Neural cell (in vitro differentiated cells): ENCODE results near the gene ATP8B1.

Experiments
- EP300 ChIP-seq: fragments of 450-650 bp; conservative IDR thresholded peaks from 2 replicates; pipeline ENCODE4 v1.6.1; 2014; ENCODE audit warnings: antibody characterized with exemption, mild to moderate bottlenecking, moderate library complexity; ENCODE audit not compliant: poor library complexity, severe bottlenecking
- POLR2AphosphoS5 ChIP-seq: IDR thresholded peaks from 2 replicates; pipeline ENCODE4 v1.6.1; 2012
- TF ChIP-seq, protein P1 (sequence below): fragments of 450-650 bp; IDR thresholded peaks from 2 replicates; pipeline ENCODE4 v1.5.1; 2014; ENCODE audit warnings: antibody characterized with exemption, mild to moderate bottlenecking, moderate library complexity; ENCODE audit not compliant: poor library complexity, severe bottlenecking
- TF ChIP-seq, protein P2 (sequence below): IDR thresholded peaks from 2 replicates; pipeline ENCODE4 v1.6.1; 2012; ENCODE audit warnings: borderline replicate concordance

DNA sequence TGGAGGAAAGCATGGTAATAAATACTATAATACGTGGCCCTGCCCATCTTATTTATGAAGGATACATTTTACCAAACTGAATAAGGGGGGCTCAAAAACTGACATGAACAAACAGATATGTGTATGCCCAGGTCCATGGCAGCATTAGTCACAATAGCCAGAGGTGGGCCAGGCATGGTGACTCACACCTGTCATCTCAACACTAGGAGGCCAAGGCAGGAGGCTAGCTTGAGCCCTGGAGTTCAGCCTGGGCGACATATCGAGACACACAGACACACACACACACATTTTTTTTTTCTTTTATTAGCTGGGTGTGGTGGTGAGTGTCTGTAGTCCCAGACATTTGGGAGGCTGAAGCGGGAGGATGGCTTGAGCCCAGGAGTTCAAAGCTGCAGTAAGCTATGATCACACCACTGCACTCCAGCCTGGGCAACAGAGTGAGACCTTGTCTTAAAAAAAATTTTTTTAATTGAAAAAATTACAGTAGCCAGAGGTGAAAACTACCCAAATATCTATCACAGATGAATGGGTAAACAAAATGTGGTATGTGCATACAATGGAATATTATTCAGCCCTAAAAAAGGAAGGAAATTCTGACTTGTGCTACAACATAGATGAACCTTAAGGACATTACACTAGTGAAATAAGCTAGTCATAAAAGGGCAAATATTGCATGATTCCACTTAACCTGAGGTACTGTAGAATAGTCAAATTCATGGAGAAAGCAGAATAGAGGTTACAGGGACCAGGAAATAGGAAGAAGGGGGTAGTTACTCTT is 8.0 kb downstream of the ATP8B1 start:
- TF ChIP-seq POLR2AphosphoS5 (no peak), EP300 (no peak)
- TF ChIP-seq, protein P1, sequence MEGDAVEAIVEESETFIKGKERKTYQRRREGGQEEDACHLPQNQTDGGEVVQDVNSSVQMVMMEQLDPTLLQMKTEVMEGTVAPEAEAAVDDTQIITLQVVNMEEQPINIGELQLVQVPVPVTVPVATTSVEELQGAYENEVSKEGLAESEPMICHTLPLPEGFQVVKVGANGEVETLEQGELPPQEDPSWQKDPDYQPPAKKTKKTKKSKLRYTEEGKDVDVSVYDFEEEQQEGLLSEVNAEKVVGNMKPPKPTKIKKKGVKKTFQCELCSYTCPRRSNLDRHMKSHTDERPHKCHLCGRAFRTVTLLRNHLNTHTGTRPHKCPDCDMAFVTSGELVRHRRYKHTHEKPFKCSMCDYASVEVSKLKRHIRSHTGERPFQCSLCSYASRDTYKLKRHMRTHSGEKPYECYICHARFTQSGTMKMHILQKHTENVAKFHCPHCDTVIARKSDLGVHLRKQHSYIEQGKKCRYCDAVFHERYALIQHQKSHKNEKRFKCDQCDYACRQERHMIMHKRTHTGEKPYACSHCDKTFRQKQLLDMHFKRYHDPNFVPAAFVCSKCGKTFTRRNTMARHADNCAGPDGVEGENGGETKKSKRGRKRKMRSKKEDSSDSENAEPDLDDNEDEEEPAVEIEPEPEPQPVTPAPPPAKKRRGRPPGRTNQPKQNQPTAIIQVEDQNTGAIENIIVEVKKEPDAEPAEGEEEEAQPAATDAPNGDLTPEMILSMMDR, result no peak
- TF ChIP-seq, protein P2, sequence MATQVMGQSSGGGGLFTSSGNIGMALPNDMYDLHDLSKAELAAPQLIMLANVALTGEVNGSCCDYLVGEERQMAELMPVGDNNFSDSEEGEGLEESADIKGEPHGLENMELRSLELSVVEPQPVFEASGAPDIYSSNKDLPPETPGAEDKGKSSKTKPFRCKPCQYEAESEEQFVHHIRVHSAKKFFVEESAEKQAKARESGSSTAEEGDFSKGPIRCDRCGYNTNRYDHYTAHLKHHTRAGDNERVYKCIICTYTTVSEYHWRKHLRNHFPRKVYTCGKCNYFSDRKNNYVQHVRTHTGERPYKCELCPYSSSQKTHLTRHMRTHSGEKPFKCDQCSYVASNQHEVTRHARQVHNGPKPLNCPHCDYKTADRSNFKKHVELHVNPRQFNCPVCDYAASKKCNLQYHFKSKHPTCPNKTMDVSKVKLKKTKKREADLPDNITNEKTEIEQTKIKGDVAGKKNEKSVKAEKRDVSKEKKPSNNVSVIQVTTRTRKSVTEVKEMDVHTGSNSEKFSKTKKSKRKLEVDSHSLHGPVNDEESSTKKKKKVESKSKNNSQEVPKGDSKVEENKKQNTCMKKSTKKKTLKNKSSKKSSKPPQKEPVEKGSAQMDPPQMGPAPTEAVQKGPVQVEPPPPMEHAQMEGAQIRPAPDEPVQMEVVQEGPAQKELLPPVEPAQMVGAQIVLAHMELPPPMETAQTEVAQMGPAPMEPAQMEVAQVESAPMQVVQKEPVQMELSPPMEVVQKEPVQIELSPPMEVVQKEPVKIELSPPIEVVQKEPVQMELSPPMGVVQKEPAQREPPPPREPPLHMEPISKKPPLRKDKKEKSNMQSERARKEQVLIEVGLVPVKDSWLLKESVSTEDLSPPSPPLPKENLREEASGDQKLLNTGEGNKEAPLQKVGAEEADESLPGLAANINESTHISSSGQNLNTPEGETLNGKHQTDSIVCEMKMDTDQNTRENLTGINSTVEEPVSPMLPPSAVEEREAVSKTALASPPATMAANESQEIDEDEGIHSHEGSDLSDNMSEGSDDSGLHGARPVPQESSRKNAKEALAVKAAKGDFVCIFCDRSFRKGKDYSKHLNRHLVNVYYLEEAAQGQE, result no peak
